RWPE2 (cell line): ENCODE results near the gene ADCY1.

Experiments used
- ATAC-seq: fragments of 200-7000 bp; cut with Tn5 transposase; 3 replicates; pipeline ENCODE4 v1.9.1; 2021; ENCODE audit warnings: low read depth
- DNase-seq: peaks from one replicate; pipeline ENCODE4 v3.0.0-alpha.2; 2020; ENCODE audit warnings: low spot score
- H3K27ac ChIP-seq: fragments of 450-650 bp; 2 replicates; pipeline ENCODE4 v1.5.1; 2017; ENCODE audit warnings: mild to moderate bottlenecking; ENCODE audit not compliant: poor library complexity, severe bottlenecking
- H3K27me3 ChIP-seq: fragments of 250-450 bp; sonication (Bioruptor Pico); 2 replicates; pipeline ENCODE4 v1.5.1; 2021; ENCODE audit warnings: mild to moderate bottlenecking, moderate library complexity; ENCODE audit not compliant: insufficient read depth, poor library complexity, severe bottlenecking
- H3K36me3 ChIP-seq: fragments of 250-450 bp; sonication (Bioruptor Pico); 2 replicates; pipeline ENCODE4 v1.5.1; 2020; ENCODE audit warnings: low read depth, mild to moderate bottlenecking, moderate library complexity
- H3K4me1 ChIP-seq: fragments of 250-450 bp; sonication (Bioruptor Pico); 2 replicates; pipeline ENCODE4 v1.5.1; 2021; ENCODE audit warnings: mild to moderate bottlenecking, moderate library complexity; ENCODE audit not compliant: insufficient read depth, poor library complexity, severe bottlenecking
- H3K4me3 ChIP-seq: fragments of 250-450 bp; sonication (Bioruptor Pico); 2 replicates; pipeline ENCODE4 v1.5.1; 2021; ENCODE audit warnings: mild to moderate bottlenecking, moderate library complexity; ENCODE audit not compliant: severe bottlenecking
- H3K9me3 ChIP-seq: fragments of 250-450 bp; sonication (Bioruptor Pico); 2 replicates; pipeline ENCODE4 v1.5.1; 2021; ENCODE audit warnings: mild to moderate bottlenecking, moderate library complexity; ENCODE audit not compliant: severe bottlenecking
- CTCF ChIP-seq: fragments of 450-650 bp; IDR thresholded peaks from one replicate; pipeline ENCODE4 v1.5.1; 2017; ENCODE audit warnings: mild to moderate bottlenecking, moderate library complexity; ENCODE audit not compliant: poor library complexity, severe bottlenecking

ADCY1 gene

GRCh38 chr7:45647967-45648670 lies 74.0 kb downstream of the ADCY1 start:
- DNase-seq: peak; percentile 17
- ATAC-seq: no peak
- H3K36me3 ChIP-seq: no peaks in the 10 kb centered on the region
- no peaks in the 10 kb centered on the region for H3K4me1 ChIP-seq
- H3K9me3 ChIP-seq: no peaks in the 10 kb centered on the region
- H3K4me3 ChIP-seq: no peak overlapping the region
- H3K27me3 ChIP-seq: no peaks in the 10 kb centered on the region
- H3K27ac ChIP-seq: no peak overlapping the region
- TF ChIP-seq CTCF: no peak

GRCh38 chr7:45648671-45648995 lies 74.5 kb downstream of the ADCY1 start:
- H3K4me1 ChIP-seq: no peaks in the 10 kb centered on the region
- H3K4me3 ChIP-seq: no peak overlapping the region
- no peaks in the 10 kb centered on the region for H3K9me3 ChIP-seq
- H3K27me3 ChIP-seq: no peaks in the 10 kb centered on the region
- TF ChIP-seq CTCF: no peak
- no peaks in the 10 kb centered on the region for H3K36me3 ChIP-seq
- no peak overlapping the region for H3K27ac ChIP-seq
- ATAC-seq (no peak), DNase-seq (peak; percentile 42)

DNA sequence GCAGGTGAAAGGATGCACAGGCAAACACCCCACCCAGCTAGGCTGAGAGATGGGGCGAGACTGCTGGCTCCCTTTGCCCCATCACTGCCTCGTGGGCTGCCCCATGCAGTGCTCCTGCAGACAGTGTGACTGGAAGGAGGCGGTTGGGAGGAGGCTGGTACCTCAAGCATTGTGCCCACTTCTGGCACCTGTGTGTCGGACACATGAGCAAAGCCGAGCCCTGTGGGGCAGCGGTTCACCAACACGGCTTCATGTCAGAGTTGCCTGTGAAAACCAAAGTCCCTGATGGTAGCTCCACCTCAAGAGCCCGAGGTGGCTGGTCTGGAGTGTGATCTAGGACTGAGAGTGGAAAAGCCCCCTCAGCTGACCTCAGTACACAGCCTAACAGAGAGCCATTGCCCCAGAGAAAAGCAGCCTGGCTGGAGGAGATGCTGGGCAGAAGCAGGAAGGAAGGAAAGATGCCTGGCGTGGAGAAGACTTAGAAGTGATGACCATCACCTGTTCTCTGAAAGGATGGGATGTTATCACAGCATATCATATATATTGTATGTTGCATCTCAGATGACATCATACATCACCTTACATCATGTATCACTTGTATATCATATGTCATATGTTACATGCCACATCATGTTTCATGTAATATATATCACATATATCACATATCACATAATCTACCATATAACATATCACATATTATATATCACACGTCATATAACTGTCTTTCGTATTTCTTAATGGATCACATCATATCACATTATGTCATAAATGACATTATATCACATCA lies 75.6 kb downstream of the ADCY1 start:
- Histone ChIP-seq H3K27ac (no peak overlapping the region), H3K9me3 (no peaks in the 10 kb centered on the region), H3K36me3 (no peaks in the 10 kb centered on the region), H3K4me1 (no peaks in the 10 kb centered on the region), H3K27me3 (no peaks in the 10 kb centered on the region), H3K4me3 (no peak overlapping the region)
- no peak for TF ChIP-seq CTCF
- ATAC-seq (no peak), DNase-seq (peak; percentile 26)

- Histone ChIP-seq H3K27ac (no peak overlapping the region), H3K36me3 (no peaks in the 10 kb centered on the region), H3K4me3 (no peak overlapping the region), H3K27me3 (no peaks in the 10 kb centered on the region), H3K9me3 (no peaks in the 10 kb centered on the region), H3K4me1 (no peaks in the 10 kb centered on the region)
- no peak for DNase-seq
- no peak for ATAC-seq
- no peak for TF ChIP-seq CTCF
Observed at GRCh38 chr7:45650404-45651394, 76.5 kb downstream of the ADCY1 start.
